Measurements from ENCODE around the gene WNT6. TPM values are rescaled to one million over a fixed set of nuclear protein-coding genes. Genes with fewer than 3 reads are reported as not detected.

Gene WNT6
- total RNA-seq, 1 experiment from 2014 or later = 0.21 TPM

DNA sequence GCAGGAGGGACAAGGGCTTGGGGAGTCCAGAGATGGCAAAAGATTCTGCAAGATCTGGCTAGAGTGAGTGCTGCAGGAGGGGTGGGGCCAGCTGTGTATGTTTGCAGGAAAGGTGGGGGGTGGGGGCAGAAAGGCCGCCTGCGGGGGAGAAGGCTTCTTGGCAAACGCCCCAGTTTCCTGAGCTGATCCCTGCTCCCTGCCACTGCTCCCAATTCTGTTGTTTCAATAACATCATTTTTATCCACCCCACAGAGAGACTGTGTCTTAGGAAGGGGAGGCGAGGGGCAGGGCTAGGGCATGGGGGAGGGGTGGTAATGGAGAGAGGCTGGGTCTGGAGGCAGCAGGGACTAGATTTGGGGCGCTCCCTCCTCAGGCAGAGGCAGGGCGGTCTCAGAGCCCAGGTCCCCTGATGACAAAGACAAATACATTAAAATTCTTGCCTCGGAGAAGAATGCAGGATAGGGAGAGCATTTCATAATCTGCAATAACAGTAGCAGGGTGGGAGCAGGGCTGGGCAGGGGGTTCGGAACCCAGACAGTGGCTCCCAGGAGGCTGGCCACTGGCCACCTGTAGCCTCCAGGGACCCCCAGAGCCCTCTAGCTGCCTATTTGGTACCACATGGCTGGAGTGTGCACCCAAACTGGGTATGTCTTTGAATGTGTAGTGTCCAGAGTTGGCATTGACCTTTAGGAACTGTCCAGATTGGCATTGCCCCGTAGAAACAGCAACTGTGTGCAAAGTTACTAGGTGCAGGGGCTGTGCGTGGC lies 2.1 kb upstream of the WNT6 start:
- peak; percentile 46 for DNase-seq (ENCODE audit: low spot score)

DNA sequence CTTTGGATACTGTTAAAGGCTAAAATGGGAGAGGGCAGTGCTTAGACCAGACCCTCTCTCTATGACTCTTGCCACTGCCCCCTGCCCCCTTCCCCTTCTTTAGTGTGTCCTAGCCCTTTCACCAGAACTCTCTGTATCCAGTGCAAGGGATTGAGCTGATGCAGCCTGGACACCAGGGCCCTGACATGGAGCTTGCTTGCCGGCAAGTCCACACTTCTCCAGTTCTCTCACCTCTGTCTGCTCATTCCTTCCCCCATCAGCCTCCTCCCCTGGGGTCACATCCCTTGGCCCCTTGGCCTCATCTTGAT lies 1.5 kb upstream of the WNT6 start:
- no peak for DNase-seq (ENCODE audit: low spot score)

DNA sequence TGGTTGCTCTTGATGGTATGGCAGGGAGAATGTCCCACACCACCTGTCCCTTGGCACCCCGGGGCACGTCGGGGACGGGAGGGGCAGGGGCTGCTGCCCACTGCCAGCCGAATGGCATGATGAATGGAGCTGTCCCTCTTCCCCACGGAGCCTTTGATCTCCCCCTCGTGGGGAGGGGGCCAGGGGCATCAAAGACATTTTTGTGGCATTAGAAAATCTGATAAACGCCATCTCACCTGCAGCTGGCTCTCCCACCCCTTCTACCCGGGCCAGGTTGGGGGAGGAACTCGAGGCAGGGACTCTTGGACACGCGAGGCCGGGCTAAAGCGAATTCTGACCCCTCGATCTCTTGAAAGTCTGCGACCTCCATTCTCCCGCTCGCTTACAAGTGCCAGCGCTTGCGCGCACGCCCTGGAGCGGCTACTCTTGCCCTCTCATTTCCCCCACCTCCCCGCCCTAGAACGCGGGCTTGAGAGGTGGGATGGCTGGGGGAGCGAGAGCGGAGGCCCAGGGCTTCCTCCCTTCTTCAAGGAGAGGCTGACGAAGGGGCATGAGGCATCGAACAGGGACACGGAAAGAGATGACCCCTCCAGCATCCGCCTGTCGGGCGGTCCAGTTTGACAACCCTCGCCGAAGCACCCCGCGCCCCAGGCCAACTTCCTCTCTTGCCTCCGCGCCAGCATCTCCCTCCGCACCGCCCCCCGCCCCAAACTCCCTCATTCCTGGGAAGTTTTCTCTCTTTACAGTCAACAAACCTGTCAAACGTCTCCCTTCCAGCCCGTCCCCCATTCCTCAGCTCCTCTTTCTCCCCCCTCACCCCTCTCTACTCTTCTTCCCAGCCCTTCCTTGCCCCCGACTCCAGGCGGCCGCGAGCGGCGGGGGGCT lies 692 bp upstream of the WNT6 start:
- DNase-seq (ENCODE audit: low spot score) = no peak

DNA sequence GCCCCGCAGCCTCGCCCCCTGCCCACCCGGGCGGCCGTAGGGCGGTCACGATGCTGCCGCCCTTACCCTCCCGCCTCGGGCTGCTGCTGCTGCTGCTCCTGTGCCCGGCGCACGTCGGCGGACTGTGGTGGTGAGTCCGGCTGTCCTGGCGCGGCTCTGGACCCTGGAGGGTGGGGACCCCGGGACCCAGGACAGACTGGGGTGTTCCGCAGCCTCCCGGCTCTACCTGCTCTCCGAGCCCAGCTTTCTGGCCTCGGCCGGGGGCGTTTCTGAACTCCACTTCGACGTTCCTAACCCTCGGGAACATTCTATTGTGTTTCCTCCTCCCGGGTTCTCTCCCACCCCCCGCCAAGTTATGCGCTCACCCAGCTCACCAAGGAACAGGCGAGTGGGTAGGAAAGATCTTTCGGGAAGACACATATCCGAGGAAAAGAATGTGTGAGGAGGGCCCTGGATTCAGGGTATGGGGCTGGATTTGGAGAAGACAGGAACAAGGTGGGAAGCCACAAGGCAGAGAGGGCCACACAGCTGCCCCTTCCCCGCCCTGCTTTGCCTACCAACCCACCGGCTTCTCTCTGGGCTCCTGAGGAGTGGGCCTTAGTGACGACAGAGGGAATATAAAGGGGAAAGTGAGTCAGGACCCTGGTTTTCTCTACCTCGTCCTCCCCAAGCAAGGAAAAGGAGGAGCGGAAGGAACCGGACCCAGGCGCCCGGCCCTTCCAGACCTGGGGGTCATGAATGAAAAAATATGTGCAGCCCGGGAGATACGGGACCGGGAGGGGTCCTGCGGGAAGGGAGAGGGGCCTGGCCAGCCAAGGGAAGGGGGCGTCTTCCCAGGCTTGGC lies 605 bp downstream of the WNT6 start:
- DNase-seq (ENCODE audit: low spot score) = no peak

DNA sequence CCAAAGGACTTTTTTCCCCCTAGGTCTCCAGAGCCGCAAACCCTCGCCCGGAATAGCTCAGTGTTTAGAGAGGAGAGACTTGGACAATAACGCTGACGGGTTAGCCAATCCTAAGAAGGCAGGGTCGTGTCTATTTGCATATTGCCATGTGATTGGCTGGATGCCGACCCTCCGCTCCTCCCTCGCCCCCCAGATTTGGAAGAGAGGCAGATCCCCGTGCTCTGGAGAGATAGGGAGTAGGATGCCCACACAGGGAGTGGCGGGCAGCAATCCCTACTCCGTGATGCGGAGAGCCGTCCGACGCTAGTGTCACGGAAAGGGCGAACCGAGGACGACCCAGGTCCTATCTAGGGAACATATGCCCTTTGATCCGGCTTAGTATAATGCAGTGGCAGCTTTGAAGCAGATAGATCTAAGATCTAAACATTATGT lies 1.4 kb downstream of the WNT6 start:
- DNase-seq (ENCODE audit: low spot score) = no peak

DNA sequence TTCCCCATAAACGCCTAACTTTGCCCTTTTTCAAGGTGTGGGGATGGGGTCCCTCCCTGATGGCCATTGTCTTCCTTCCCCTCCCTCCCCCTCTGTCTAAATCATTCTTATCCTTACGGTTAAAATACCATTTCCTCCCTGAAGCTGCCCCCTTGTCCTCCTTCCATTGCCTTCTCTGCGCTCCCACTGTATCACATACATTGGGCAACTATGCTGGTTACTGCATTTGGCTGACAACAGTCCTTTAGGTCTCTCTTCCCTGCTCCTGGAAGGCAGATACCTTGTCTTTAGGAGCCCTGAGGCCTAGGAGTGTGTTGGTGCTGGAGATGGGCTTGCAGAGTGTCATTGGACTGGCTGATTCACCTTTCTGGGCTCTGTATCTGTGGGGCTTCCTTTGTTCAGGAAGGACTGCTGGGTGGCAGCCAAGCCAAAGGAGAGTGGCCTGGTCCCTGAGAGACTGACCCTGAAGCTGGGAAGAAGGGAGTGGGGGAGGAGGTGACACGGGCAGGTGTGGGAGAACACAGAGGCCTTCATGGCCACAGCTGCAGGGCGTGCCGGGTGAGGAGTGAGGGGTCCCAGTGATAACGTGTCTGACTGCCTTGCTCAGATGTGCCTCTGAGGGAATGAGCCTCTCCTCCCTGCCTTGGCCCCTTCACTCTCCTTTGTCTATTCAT lies 2.2 kb downstream of the WNT6 start:
- no peak for DNase-seq (ENCODE audit: low spot score)

DNA sequence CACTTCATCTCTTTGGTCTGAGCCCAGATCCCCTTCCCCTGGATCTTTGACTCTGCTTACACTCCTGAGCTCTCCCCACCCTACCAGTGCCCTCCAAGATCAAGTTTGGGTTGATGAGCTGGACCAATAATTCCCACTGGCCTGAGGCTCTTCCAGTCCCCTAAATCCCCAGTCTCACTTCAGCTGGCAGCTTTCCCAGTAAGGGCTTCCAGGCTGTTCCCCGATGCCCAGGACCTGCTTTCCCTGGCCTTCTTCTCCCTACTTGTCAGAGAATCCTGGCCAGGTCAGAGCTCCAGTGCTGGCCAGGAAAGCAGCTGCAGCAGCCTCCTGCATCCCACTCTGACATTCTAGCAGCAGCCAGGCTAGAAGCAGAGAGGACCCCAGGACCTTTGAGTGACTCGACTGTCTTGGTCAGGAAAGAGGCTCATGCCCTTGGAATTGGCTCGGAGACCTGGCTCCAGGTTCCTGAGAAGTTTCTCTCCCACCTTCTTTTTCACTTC lies 3.5 kb downstream of the WNT6 start:
- DNase-seq (ENCODE audit: low spot score) = no peak

DNA sequence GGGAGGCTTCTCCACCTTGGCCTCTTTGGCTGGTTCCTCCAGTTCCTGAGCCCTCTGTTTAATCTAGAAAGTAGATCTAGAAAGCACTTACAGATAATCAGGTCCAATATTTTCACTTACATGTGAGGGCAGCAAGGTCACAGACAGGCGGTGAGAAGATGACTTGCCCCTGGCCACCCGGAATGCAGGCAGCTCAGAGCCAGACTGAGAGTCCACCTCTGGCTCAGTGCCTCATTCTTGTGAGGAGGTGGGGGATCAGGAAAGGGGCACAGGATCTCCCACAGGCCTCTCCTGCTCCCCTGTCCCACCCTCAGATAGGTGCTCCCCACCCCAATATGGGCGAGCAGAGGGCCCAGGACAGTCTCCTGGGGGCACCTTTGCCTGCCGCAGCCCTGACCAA lies 5.8 kb downstream of the WNT6 start:
- no peak for DNase-seq (ENCODE audit: low spot score)

DNA sequence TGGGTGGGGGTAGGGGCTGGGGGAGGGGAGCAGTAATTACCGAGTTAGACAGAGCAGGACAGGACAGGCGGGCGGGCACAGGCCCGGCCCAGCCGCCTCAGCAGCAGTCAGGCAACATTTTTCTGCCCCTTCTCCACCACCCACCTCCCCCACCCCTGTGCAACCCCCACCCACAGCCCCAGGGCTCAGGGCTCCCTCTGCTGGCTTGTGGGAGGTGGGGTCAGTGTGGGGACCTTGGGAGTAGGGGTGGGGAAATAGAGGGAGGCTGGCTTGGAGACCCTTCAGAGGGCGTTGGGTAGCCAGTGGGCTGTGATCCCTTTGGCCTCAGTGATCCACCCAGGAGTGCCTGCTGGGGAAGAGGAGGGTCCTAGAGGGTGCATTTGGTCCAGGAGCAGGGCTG lies 6.4 kb downstream of the WNT6 start:
- no peak for DNase-seq (ENCODE audit: low spot score)

DNA sequence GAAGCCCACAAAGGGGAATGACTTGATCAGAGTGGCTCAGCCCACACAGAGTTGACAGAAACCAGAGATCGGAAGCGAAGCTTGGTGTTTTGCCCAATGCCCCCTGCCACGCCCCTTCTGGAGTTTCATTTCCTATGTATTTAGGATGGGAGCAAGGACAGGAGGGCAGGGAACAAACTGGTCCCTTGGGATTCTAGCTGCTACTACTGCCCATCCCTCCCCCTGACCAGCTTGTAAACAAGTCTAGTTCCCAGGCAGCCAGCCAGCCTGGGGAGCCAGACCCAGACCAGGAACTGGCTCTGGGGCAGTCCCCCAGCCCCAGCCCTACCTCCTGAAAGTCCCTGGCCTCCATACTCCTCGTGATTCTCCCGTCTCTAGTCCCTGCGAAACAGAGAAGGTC lies 8.3 kb downstream of the WNT6 start:
- no peak for DNase-seq (ENCODE audit: low spot score)

DNA sequence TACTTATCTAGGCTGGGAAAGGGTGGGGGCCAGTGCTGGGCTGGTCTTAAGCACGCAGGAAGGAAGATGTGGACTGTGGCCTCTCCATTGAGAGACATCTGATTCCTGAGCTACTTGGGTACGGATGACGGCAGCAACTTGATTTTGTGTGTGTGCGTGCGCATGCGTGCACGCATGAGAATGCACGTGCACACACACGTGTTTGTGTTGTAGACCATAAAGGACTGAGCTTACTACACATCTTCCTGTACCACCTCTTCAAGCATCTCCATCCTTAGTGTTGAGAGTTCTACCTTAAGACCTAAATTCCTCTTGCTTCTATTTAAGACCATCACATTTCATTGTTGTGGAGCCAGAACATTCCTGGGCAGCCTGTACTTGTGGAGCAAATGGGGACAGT lies 9.5 kb downstream of the WNT6 start:
- DNase-seq (ENCODE audit: low spot score) = no peak

DNA sequence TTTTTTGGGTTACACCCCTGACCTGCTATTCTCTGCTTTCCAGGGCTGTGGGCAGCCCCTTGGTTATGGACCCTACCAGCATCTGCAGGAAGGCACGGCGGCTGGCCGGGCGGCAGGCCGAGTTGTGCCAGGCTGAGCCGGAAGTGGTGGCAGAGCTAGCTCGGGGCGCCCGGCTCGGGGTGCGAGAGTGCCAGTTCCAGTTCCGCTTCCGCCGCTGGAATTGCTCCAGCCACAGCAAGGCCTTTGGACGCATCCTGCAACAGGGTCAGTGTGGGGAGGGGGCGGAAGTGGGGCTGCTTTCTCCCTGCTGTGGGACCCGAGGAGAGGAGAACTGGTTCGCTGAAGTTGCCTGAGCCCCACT lies 11.4 kb downstream of the WNT6 start:
- no peak for DNase-seq (ENCODE audit: low spot score)

DNA sequence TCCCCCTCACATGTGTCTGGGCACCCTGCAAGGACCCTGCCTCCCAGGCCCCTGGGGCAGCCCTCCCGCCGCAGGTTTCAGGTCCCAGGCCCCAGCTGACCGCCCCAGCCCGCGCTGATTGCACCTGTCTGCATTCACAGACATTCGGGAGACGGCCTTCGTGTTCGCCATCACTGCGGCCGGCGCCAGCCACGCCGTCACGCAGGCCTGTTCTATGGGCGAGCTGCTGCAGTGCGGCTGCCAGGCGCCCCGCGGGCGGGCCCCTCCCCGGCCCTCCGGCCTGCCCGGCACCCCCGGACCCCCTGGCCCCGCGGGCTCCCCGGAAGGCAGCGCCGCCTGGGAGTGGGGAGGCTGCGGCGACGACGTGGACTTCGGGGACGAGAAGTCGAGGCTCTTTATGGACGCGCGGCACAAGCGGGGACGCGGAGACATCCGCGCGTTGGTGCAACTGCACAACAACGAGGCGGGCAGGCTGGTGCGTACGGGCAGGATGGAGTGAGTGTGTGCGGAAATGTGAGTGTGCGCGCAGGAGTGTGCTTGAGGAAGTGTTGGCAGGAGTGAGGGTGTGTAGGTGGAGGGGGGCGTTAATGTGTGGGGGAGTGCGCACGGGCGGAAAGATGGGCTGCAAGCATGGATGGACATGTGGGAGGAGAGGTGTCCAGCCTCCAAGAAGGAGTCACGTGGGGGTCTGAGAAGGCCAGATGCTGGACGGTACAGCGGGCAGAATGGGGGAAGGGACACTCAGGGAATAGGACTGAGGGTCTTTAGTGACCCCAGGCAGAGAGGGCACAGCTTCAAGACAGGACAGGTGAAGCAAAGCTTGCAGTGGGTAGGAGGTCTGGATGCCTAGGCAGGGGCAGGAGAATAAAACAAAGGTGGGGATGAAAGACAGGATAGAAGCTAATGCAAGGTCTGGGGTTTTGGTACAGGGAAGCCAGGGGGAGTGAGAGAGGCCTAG lies 12.0 kb downstream of the WNT6 start:
- no peak for DNase-seq (ENCODE audit: low spot score)

DNA sequence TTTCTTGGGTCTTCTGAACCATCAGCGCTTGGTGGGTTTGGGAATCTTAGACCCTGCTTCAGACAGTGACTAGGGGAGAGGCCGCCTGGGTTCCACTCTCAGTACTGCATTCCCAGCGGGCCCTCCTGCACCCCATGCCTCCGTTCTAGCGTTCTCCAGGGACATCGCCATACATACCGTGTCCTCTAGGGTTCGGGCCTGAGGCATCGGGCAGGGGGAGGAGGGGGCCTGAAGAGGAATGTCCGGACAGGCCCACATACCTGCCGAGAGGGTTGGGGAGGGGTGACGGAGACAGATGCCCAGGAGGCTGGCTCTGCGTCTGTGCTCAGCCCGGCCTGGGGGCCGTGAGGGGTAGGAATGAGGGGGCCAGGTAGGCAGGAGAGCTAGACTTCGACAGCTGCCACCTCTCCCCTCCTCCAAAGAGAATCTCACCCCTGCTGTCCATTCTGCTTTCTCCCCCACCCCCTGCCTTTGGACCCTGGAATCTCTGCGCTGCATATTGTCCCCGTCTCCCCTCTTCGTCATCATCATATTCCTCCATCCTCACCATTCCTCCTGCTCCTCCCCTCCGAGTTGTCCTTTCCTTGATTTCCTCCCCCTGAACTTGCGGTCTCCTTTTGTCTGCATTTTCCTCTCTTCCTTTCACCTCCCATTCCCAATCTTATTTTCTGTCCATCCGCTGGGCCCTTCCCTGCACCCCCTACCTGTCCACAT lies 13.2 kb downstream of the WNT6 start:
- DNase-seq (ENCODE audit: low spot score) = no peak

DNA sequence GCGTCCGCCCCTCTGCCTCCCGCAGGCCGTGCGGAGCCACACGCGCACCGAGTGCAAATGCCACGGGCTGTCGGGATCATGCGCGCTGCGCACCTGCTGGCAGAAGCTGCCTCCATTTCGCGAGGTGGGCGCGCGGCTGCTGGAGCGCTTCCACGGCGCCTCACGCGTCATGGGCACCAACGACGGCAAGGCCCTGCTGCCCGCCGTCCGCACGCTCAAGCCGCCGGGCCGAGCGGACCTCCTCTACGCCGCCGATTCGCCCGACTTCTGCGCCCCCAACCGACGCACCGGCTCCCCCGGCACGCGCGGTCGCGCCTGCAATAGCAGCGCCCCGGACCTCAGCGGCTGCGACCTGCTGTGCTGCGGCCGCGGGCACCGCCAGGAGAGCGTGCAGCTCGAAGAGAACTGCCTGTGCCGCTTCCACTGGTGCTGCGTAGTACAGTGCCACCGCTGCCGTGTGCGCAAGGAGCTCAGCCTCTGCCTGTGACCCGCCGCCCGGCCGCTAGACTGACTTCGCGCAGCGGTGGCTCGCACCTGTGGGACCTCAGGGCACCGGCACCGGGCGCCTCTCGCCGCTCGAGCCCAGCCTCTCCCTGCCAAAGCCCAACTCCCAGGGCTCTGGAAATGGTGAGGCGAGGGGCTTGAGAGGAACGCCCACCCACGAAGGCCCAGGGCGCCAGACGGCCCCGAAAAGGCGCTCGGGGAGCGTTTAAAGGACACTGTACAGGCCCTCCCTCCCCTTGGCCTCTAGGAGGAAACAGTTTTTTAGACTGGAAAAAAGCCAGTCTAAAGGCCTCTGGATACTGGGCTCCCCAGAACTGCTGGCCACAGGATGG lies 14.0 kb downstream of the WNT6 start:
- no peak for DNase-seq (ENCODE audit: low spot score)

DNA sequence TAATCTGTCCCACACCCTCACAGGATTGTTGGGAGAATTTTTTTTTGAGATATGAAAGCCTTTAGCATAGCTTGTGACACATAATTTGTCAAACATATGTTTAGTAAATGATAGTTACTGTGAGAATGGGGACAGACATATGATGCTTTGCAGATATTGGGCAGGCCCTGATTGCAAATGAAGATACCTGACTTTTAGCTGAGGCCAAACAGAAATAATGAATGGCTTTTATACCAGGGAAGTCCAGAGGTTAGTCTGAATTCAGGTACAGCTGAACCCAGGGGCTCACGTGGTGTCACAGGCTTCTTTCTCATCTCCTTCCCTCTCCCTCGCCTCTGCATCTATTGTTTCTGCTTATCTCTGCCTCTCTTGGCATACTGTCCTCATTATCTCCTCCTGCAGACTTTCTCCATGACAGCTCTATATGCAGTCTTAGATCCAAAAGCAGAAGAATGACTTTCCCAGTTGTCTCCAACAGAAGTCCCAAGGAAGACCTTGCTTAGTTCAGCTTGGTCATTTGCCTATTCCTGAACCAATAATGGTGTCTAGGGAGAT lies 16.2 kb downstream of the WNT6 start:
- DNase-seq (ENCODE audit: low spot score) = no peak

DNA sequence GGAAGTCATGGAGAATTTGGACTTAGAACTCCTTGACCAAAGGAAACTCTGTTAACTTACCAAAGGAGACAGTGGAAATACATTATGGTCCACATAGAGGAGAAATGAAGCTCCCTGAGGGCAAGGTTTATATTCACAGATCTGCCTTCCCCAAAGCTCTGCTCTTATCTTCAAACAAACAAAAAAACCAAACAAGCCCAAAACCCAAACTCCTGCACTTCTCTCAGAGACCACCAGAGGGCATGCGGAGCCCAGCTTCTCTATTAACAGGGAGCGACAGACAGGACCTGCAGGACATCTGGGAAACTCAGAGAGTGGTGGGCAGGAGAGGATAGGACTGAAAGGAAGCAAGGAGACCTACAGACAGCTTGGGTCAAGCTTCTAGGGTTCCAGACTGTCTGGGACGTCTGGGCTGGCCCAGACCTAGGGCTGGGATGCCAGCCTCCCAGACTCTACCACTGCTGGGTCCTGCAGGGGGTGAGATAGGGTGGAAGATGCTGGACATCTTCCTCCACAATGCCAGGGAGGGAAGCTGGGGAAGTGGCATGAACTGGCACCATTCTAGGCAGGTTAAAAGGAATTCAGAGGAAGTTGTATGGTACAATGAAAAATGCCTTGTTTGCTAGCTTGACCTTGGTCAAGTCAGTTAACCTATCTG lies 17.1 kb downstream of the WNT6 start:
- DNase-seq (ENCODE audit: low spot score) = peak; percentile 52

DNA sequence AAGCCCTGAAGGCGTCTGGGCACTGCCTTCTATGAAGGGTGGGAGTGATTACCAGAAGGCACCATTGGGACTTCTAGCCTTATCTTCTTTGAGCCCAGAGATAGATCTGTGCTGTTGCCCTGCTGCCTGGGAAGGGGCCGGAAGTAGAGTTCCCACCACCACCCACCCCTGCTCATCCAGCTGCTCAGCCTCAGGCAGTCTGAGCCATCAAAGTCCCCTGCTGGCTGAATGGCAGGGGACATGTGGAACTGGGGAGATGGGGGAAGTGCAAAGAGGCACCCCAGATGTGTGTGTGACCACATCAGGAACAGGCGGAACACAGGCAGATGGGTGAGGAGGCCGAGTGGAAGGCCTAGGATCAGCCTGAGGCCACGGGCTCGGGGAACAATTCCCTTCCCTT lies 17.7 kb downstream of the WNT6 start:
- no peak for DNase-seq (ENCODE audit: low spot score)

Measured in H4 (cell line).